Adrenal gland (tissue), 12 donors: Measurements from ENCODE around the gene HOXD11. TPM values are rescaled to one million over a fixed set of nuclear protein-coding genes. Genes with fewer than 3 reads are reported as not detected.
A peak's percentile ranks its signal among the peaks of the same experiment; 100 is the strongest.

ENCODE experiments used
- DNase-seq, 7 donors: peaks; one replicate each; pipeline ENCODE4 v3.0.0-alpha.2; 2019 to 2020
- H3K27ac ChIP-seq, 5 donors: fragments of 200-600 bp; sonication (generic) in 4 of 5; 1 replicate in 3 of 5; 2 replicates in 2 of 5; pipeline versions ENCODE4 v1.5.1 to v1.8.0; 2016 to 2020; ENCODE audit warnings: mild to moderate bottlenecking in 1 of 5
- H3K27me3 ChIP-seq: fragments of 200-600 bp; 2 replicates; pipeline ENCODE4 v1.8.0; 2021
- H3K36me3 ChIP-seq, 2 donors: fragments of 200-600 bp; replicated peaks in 1 of 2; 1 replicate in 1 of 2; 2 replicates in 1 of 2; pipeline versions ENCODE4 v1.5.1 to v1.8.0; 2018 to 2022
- H3K4me1 ChIP-seq, 2 donors: fragments of 200-600 bp; replicated peaks in 1 of 2; 1 replicate in 1 of 2; 2 replicates in 1 of 2; pipeline versions ENCODE4 v1.5.1 to v1.8.0; 2018 to 2021
- H3K4me3 ChIP-seq, 4 donors: fragments of 200-600 bp; sonication (generic) in 3 of 4; one replicate each; pipeline ENCODE4 v1.5.1; 2016 to 2018
- H3K9me3 ChIP-seq, 3 donors: fragments of 200-600 bp; sonication (generic) in 1 of 3; replicated peaks in 1 of 3; 1 replicate in 2 of 3; 2 replicates in 1 of 3; pipeline versions ENCODE4 v1.5.1 to v1.8.0; 2016 to 2021
- CTCF ChIP-seq, 6 experiments: fragments of 450-650 bp in 4 of 6; fragments of 200-600 bp in 2 of 6; sonication (generic) in 1 of 6; IDR thresholded peaks; 1 replicate in 5 of 6; 2 replicates in 1 of 6; pipeline versions ENCODE4 v1.5.1 to v1.8.0; 2016 to 2021; ENCODE audit warnings: antibody characterized with exemption in 6 of 6, mild to moderate bottlenecking in 2 of 6, moderate library complexity in 1 of 6
- POLR2A ChIP-seq, 2 donors: fragments of 450-650 bp; IDR thresholded peaks; one replicate each; pipeline ENCODE4 v1.6.1; 2017; ENCODE audit warnings: antibody characterized with exemption in 2 of 2, mild to moderate bottlenecking in 2 of 2, moderate library complexity in 1 of 2
- WGBS, 4 donors: extraction: QIAGEN DNeasy Blood & Tissue Kit in 2 of 4; methylation state at CpG; one replicate each; pipeline versions ENCODE4 v1.1.5 to v1.1.7; 2013 to 2017; 5-methylcytosine and 5-hydroxymethylcytosine counted together
- intact Hi-C, 2 donors: fragments of 100-400 bp; cut with DNase I; formaldehyde crosslinking; loops; one replicate each; pipeline versions ENCODE4 v1.14.1 to v1.15.0; 2022 to 2023
- polyA plus RNA-seq, 3 donors: library from polyadenylated mRNA; stranded (reverse); fragments of 200-250 nt in 2 of 3; fragments of 350-450 nt in 1 of 3; fragmentation: Illumina TruSeq in 1 of 3; extraction: RNeasy Lipid Tissue Mini Kit (QIAGEN cat#74804) in 1 of 3; gene quantifications; one replicate each; pipeline ENCODE4 v1.2.3, GENCODE V29; 2013 to 2014
- total RNA-seq, 9 donors: library from RNA; depleted of rRNA in 4 of 9; stranded (reverse); fragments of >200 nt in 4 of 9; fragments of 120-200 nt in 1 of 9; fragmentation: NEBNext Ultra II Directional in 1 of 9; extraction: Animal tissue kit (Norgen Biotek cat#: 25700) in 1 of 9; gene quantifications; one replicate each; pipeline versions ENCODE4 v1.1.0 to v1.2.4, GENCODE V29; 2013 to 2023
- donor health status: healthy with polysubstance abuse.
- donor health status: Bipolar disorder and iron deficiency.
- donor health status: DM: yes; HTN: yes; CAD: no.
- donor health status: DM: no; HTN: no; CAD: no.
- donor health status: DM: no; HTN: no; CAD: no.
- donor health status: DM: yes; HTN: yes; CAD: no.

Gene HOXD11
- total and polyA plus RNA-seq, 12 donors: not detected

GRCh38 chr2:176085120-176085788, 21.8 kb upstream of the HOXD11 start:
- intact Hi-C loops: loop anchor here in 1 of 2 donors (10.0 kb wide), 1 partner anchor 400 kb away; no protein-coding TSS in a partner anchor
- Histone ChIP-seq H3K9me3 (no peaks in the 10 kb centered on the region), H3K36me3 (no peaks in the 10 kb centered on the region), H3K27me3 (peaks cover 97% of the 10 kb centered on the region), H3K4me3 (no peak overlapping the region), H3K4me1 (peaks cover 4 to 8% of the 10 kb centered on the region in 2 donors), H3K27ac (no peak overlapping the region)
- WGBS, 4 donors: 4 to 10% (median 9%) methylated on average over 17 to 40 of the region's 40 CpGs
- DNase-seq: peak in 1 of 7 donors; percentile 42
- TF ChIP-seq CTCF (IDR thresholded peaks at IDR 0.05) (no peak), POLR2A (IDR thresholded peaks at IDR 0.05) (no peak)

GRCh38 chr2:176085861-176086771, 21.0 kb upstream of the HOXD11 start:
- Histone ChIP-seq H3K9me3 (no peaks in the 10 kb centered on the region), H3K4me3 (no peak overlapping the region), H3K27ac (no peak overlapping the region), H3K27me3 (peaks cover 96% of the 10 kb centered on the region), H3K4me1 (peaks cover 4 to 8% of the 10 kb centered on the region in 2 donors), H3K36me3 (no peaks in the 10 kb centered on the region)
- WGBS, 4 donors: 4 to 8% (median 4%) methylated on average over 30 to 46 of the region's 46 CpGs
- no peak for TF ChIP-seq POLR2A (IDR thresholded peaks at IDR 0.05)
- TF ChIP-seq CTCF (IDR thresholded peaks at IDR 0.05): peak in 4 of 6 experiments; percentile 21 to 47 (median 36)
- intact Hi-C loops: loop anchor here in 1 of 2 donors (10.0 kb wide), 1 partner anchor 401 kb away; no protein-coding TSS in a partner anchor
- DNase-seq: peak in 3 of 7 donors; percentile 44 to 65 (median 44)

- peaks cover 4 to 10% of the 10 kb centered on the region in 2 donors for H3K4me1 ChIP-seq
- H3K27ac ChIP-seq: no peak overlapping the region
- intact Hi-C loops: loop anchor here in 1 of 2 donors (10.0 kb wide), 1 partner anchor 403 kb away; no protein-coding TSS in a partner anchor
- 28 to 37% (median 32%) methylated on average over 25 to 29 of the region's 29 CpGs for WGBS, 4 donors
- H3K9me3 ChIP-seq: no peaks in the 10 kb centered on the region
- no peak for TF ChIP-seq CTCF (IDR thresholded peaks at IDR 0.05)
- TF ChIP-seq POLR2A (IDR thresholded peaks at IDR 0.05): no peak
- peak overlapping the region in 1 of 4 donors; percentile 7 for H3K4me3 ChIP-seq
- peaks cover 96% of the 10 kb centered on the region for H3K27me3 ChIP-seq
- no peaks in the 10 kb centered on the region for H3K36me3 ChIP-seq
- DNase-seq: peak in 1 of 7 donors; percentile 35
Observed at GRCh38 chr2:176087330-176088047, 19.6 kb upstream of the HOXD11 start.
